Myocyte (in vitro differentiated cells): Measurements from ENCODE around the gene RBAK. TPM values are rescaled to one million over a fixed set of nuclear protein-coding genes. Genes with fewer than 3 reads are reported as not detected.

Source experiments
- total RNA-seq: library from RNA; depleted of rRNA; stranded (reverse); fragments of >200 nt; gene quantifications from 2 replicates; pipeline ENCODE4 v1.2.3, GENCODE V29; 2014

RBAK gene
- total RNA-seq, 1 donor from 2014 or later: 13.5 TPM

Other genes starting within 250 kb of the RBAK start
- gene PAPOLB, start 183.8 kb upstream of the RBAK start, total RNA-seq: 0.05 TPM in 1 of 2 replicates, not detected in the other
- gene RADIL, start 162.1 kb upstream of the RBAK start, total RNA-seq: 1.1 and 1.8 TPM in 2 replicates
- gene MMD2, start 86.7 kb upstream of the RBAK start, total RNA-seq: not detected in 2 replicates
- 56.3 and 56.5 TPM in 2 replicates for gene WIPI2, start 144.4 kb downstream of the RBAK start, total RNA-seq
- gene SLC29A4, start 237.1 kb downstream of the RBAK start, total RNA-seq: 4.4 and 4.8 TPM in 2 replicates